HCT116 (cell line): ENCODE data around the gene TIE1. TPM values are rescaled to one million over a fixed set of nuclear protein-coding genes. Genes with fewer than 3 reads are reported as not detected.

Source experiments
- ATAC-seq: fragments of 200-7000 bp; cut with Tn5 transposase; 2 replicates; pipeline ENCODE4 v1.9.1; 2020; ENCODE audit warnings: mild to moderate bottlenecking, moderate library complexity
- BruUV-seq: library from RNA; stranded (reverse); fragments of 400-500 nt; replicated peaks from 2 replicates; lab custom pipeline; 2021; lab: Mats Ljungman, UMichigan
- CTCF ChIA-PET: fragments of 300-600 bp; sonication (Branson Sonifier 250); formaldehyde crosslinking; loops from one replicate; lab custom pipeline; 2021; ENCODE audit warnings: antibody characterized with exemption; lab: Charles Lee
- POLR2A ChIA-PET: fragments of 300-600, 350-600 bp; sonication (Branson Sonifier 250); formaldehyde crosslinking; loops from one replicate; lab custom pipeline; 2021; ENCODE audit warnings: antibody characterized with exemption; lab: Charles Lee
- RAD21 ChIA-PET, 2 experiments: fragments of 300-600 bp; sonication (Branson Sonifier 250); formaldehyde crosslinking; loops; one replicate each; lab custom pipeline; 2023; ENCODE audit warnings: low total read pairs in 2 of 2; ENCODE audit not compliant: uncharacterized antibody in 2 of 2, unreplicated experiment in 2 of 2, low non-redundant PET in 1 of 2; lab: Charles Lee
- DNase-seq: peaks from one replicate; pipeline ENCODE4 v3.0.0-alpha.2; 2010; ENCODE audit warnings: low read depth, low spot score
- H2AFZ ChIP-seq: fragments of 200-600 bp; shearing (Covaris generic), sonication (generic); 2 replicates; pipeline ENCODE4 v1.6.1; 2017; ENCODE audit warnings: low read depth, mixed run types, mixed read lengths, antibody characterized with exemption, low read length; ENCODE audit not compliant: poor library complexity, severe bottlenecking
- H3K27ac ChIP-seq: 2 replicates; pipeline ENCODE4 v1.5.1; 2012; ENCODE audit warnings: low read depth, low read length
- H3K27me3 ChIP-seq: fragments of 200-600 bp; sonication (generic); 2 replicates; pipeline ENCODE4 v1.6.1; 2016; ENCODE audit warnings: mixed run types, low read length, mixed read lengths; ENCODE audit not compliant: insufficient read depth
- H3K36me3 ChIP-seq, 2 experiments: fragments of 200-500 bp in 1 of 2; fragments of 200-600 bp in 1 of 2; sonication (Bioruptor generic) in 1 of 2; sonication (generic) in 1 of 2; 2 replicates each; pipeline versions ENCODE4 v1.5.1 to v1.6.1; 2014 to 2016; ENCODE audit warnings: low read length in 2 of 2, inconsistent platforms in 1 of 2, mixed read lengths in 1 of 2, mixed run types in 1 of 2; ENCODE audit not compliant: insufficient read depth in 2 of 2, control insufficient read depth in 1 of 2
- H3K4me1 ChIP-seq, 2 experiments: fragments of 200-600 bp in 1 of 2; sonication (generic) in 1 of 2; 2 replicates each; pipeline versions ENCODE4 v1.5.1 to v1.6.1; 2012 to 2017; ENCODE audit warnings: low read length in 2 of 2, inconsistent platforms in 1 of 2, mild to moderate bottlenecking in 1 of 2, mixed read lengths in 1 of 2, mixed run types in 1 of 2, moderate library complexity in 1 of 2; ENCODE audit not compliant: insufficient read depth in 2 of 2, control insufficient read depth in 1 of 2
- H3K4me2 ChIP-seq: fragments of 200-600 bp; sonication (generic); 2 replicates; pipeline ENCODE4 v1.6.1; 2017; ENCODE audit warnings: mixed run types, low read length, mixed read lengths
- H3K4me3 ChIP-seq, 2 experiments: fragments of 200-600 bp in 1 of 2; sonication (generic) in 1 of 2; replicated peaks in 1 of 2; 2 replicates each; pipeline ENCODE4 v1.5.1; 2011 to 2016; ENCODE audit warnings: low read length in 2 of 2, control low read depth in 1 of 2, low read depth in 1 of 2, mild to moderate bottlenecking in 1 of 2, mixed read lengths in 1 of 2, mixed run types in 1 of 2
- H3K79me2 ChIP-seq: fragments of 200-600 bp; sonication (generic); 2 replicates; pipeline ENCODE4 v1.6.1; 2017; ENCODE audit warnings: mild to moderate bottlenecking, mixed run types, low read length, moderate library complexity, mixed read lengths; ENCODE audit not compliant: insufficient read depth
- H3K9ac ChIP-seq: fragments of 200-600 bp; sonication (generic); 2 replicates; pipeline ENCODE4 v1.6.1; 2016; ENCODE audit warnings: low read length, mixed read lengths
- H3K9me2 ChIP-seq: fragments of 200-600 bp; sonication (generic), shearing (Covaris generic); 2 replicates; pipeline ENCODE4 v1.6.1; 2017; ENCODE audit warnings: mixed run types, mild to moderate bottlenecking, moderate library complexity; ENCODE audit not compliant: insufficient read depth
- H3K9me3 ChIP-seq, 2 experiments: fragments of 200-500 bp in 1 of 2; fragments of 200-600 bp in 1 of 2; sonication (Bioruptor generic) in 1 of 2; sonication (generic) in 1 of 2; 2 replicates each; pipeline ENCODE4 v1.6.1; 2014 to 2017; ENCODE audit warnings: low read length in 2 of 2, mixed read lengths in 2 of 2, inconsistent platforms in 1 of 2, low read depth in 1 of 2, mild to moderate bottlenecking in 1 of 2, mixed run types in 1 of 2, moderate library complexity in 1 of 2; ENCODE audit not compliant: control insufficient read depth in 1 of 2, insufficient read depth in 1 of 2
- H4K20me1 ChIP-seq: fragments of 200-600 bp; sonication (generic), shearing (Covaris generic); 2 replicates; pipeline ENCODE4 v1.6.1; 2017; ENCODE audit warnings: mixed run types, mild to moderate bottlenecking, moderate library complexity; ENCODE audit not compliant: insufficient read depth
- ATF3 ChIP-seq: IDR thresholded peaks from 2 replicates; pipeline ENCODE4 v1.6.1; 2012
- CEBPB ChIP-seq: IDR thresholded peaks from 2 replicates; pipeline ENCODE4 v1.6.1; 2012; ENCODE audit warnings: low read depth
- POLR2AphosphoS5 ChIP-seq: IDR thresholded peaks from 2 replicates; pipeline ENCODE4 v1.6.1; 2011; ENCODE audit warnings: mild to moderate bottlenecking, low read depth, low read length, moderate library complexity
- REST ChIP-seq: IDR thresholded peaks from 2 replicates; pipeline ENCODE4 v1.6.1; 2012; ENCODE audit warnings: low read depth
- SIN3A ChIP-seq: IDR thresholded peaks from 2 replicates; pipeline ENCODE4 v1.6.1; 2012; ENCODE audit warnings: low read depth
- SP1 ChIP-seq: IDR thresholded peaks from 2 replicates; pipeline ENCODE4 v1.6.1; 2012; ENCODE audit warnings: low read depth
- TCF7L2 ChIP-seq: IDR thresholded peaks from 2 replicates; pipeline ENCODE4 v1.7.0; 2011; ENCODE audit warnings: borderline replicate concordance, inconsistent platforms; ENCODE audit not compliant: insufficient read depth, insufficient read length; ENCODE audit errors: extremely low read depth
- ZBTB33 ChIP-seq: IDR thresholded peaks from 2 replicates; pipeline ENCODE4 v1.6.1; 2011; ENCODE audit warnings: mild to moderate bottlenecking, low read length, moderate library complexity; ENCODE audit not compliant: insufficient replicate concordance; ENCODE audit errors: extremely low read depth
- intact Hi-C: fragments of 100-400 bp; cut with micrococcal nuclease; formaldehyde crosslinking; loops from 2 replicates; pipeline ENCODE4 v1.10.0; 2022
- total RNA-seq: library from RNA; stranded (reverse); gene quantifications from one replicate; pipeline ENCODE4 v1.2.1, GENCODE V29; 2021; ENCODE audit not compliant: unreplicated experiment
- TF ChIP-seq, protein P1 (sequence below): IDR thresholded peaks from 2 replicates; pipeline ENCODE4 v1.6.1; 2012

TIE1 gene
- total RNA-seq, 1 experiment from 2014 or later = not detected

DNA sequence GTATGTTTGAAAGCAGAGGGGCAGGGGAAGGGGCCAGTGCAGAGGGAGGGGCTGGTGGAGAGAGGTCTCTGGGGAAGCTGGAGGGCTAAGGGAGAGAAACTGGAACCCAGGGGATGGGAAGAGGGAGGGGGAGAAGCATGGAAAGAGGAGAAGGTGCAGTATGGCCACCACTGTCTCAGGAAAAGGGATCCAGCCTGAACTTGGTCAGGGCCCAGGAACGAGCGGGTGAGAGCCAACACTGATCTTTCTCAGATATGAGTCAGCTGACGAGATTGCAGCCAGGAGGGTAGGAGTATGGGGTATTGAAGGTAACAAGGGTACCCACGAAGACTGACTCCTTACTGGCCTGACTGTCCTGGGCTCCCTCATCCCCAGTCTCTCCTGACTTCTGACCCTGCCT is 18.0 kb downstream of the TIE1 start:
- Histone ChIP-seq H4K20me1 (no peaks in the 10 kb centered on the region), H2AFZ (no peak overlapping the region), H3K79me2 (no peaks in the 10 kb centered on the region), H3K4me1 (peaks cover 0 to 27% of the 10 kb centered on the region in 2 experiments; a peak in 2 of 4 replicates), H3K9ac (no peak overlapping the region), H3K4me3 (no peak overlapping the region), H3K27ac (no peak overlapping the region), H3K9me3 (no peaks in the 10 kb centered on the region), H3K36me3 (no peaks in the 10 kb centered on the region), H3K9me2 (no peaks in the 10 kb centered on the region), H3K4me2 (no peak overlapping the region), H3K27me3 (no peaks in the 10 kb centered on the region)
- TF ChIP-seq REST (no peak), SP1 (no peak), TCF7L2 (no peak), CEBPB (no peak), ZBTB33 (no peak), POLR2AphosphoS5 (no peak), ATF3 (no peak), SIN3A (no peak)
- TF ChIP-seq, protein P1, sequence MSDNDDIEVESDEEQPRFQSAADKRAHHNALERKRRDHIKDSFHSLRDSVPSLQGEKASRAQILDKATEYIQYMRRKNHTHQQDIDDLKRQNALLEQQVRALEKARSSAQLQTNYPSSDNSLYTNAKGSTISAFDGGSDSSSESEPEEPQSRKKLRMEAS = no peak
- ATAC-seq (no peak), DNase-seq (no peak)
- no TSS peak for BruUV-seq
- POLR2A ChIA-PET = no interaction called here
- intact Hi-C loops = no loop called here
- RAD21 ChIA-PET = no interaction called here
- CTCF ChIA-PET = no interaction called here
